ENCODE data around the gene SNX15.

Gene SNX15

GRCh38 chr11:65086809-65087208 is 59.6 kb downstream of the SNX15 start:
- DNase-seq: no peak

GRCh38 chr11:65087216-65087615 is 60.0 kb downstream of the SNX15 start:
- no peak for DNase-seq

GRCh38 chr11:65087827-65088226 is 60.6 kb downstream of the SNX15 start:
- DNase-seq: no peak

- DNase-seq: no peak
Measured at GRCh38 chr11:65089621-65090020, 62.4 kb downstream of the SNX15 start.
